Keratinocyte (primary cell): ENCODE measurements around the gene ANKMY1.

Source experiments
- CTCF ChIP-seq, 3 experiments: IDR thresholded peaks in 1 of 3; conservative IDR thresholded peaks in 1 of 3; optimal IDR thresholded peaks in 1 of 3; 2 replicates in 2 of 3; 3 replicates in 1 of 3; pipeline versions ENCODE3 to v1.5.1; 2011; ENCODE audit warnings: low read length in 3 of 3, mild to moderate bottlenecking in 3 of 3, moderate library complexity in 2 of 3, control low read depth in 1 of 3, inconsistent platforms in 1 of 3; ENCODE audit not compliant: insufficient read depth in 2 of 3; ENCODE audit errors: extremely low read depth in 1 of 3
- EZH2 ChIP-seq: IDR thresholded peaks from one replicate; pipeline ENCODE4 v1.6.1; 2012; ENCODE audit warnings: inconsistent platforms, mild to moderate bottlenecking, low read length, moderate library complexity

GRCh38 chr2:240596491-240596931, 38.7 kb upstream of the ANKMY1 start:
- TF ChIP-seq CTCF (optimal IDR thresholded peaks at IDR 0.05 in 1 of 3, IDR thresholded peaks at IDR 0.05 in 1 of 3, conservative IDR thresholded peaks at IDR 0.05 in 1 of 3; ENCODE audit: extremely low read depth in 1 of 3, insufficient read depth in 2 of 3, low read length in 3 of 3) = no peak
- no peak for TF ChIP-seq EZH2
